NB4 (cell line): Measurements from ENCODE around the gene GADL1.

Experiments used
- DNase-seq: peaks from one replicate; pipeline ENCODE4 v3.0.0; 2010; ENCODE audit warnings: low read depth
- H3K4me3 ChIP-seq: one replicate; pipeline ENCODE4 v1.5.1; 2011; ENCODE audit warnings: mild to moderate bottlenecking, low read depth, low read length, moderate library complexity
- MAX ChIP-seq: IDR thresholded peaks from 2 replicates; pipeline ENCODE4 v1.6.1; 2011; ENCODE audit warnings: low read depth, low read length
- MYC ChIP-seq: IDR thresholded peaks from 2 replicates; pipeline ENCODE4 v1.6.1; 2011; ENCODE audit warnings: low read depth, low read length
- POLR2A ChIP-seq: IDR thresholded peaks from 2 replicates; pipeline ENCODE4 v1.6.1; 2011; ENCODE audit warnings: mild to moderate bottlenecking; ENCODE audit not compliant: insufficient read length; ENCODE audit errors: extremely low read depth
- TF ChIP-seq, protein P1 (sequence below): IDR thresholded peaks from one replicate; pipeline ENCODE4 v1.5.1; 2012; ENCODE audit warnings: low read depth, low read length

Gene GADL1

DNA sequence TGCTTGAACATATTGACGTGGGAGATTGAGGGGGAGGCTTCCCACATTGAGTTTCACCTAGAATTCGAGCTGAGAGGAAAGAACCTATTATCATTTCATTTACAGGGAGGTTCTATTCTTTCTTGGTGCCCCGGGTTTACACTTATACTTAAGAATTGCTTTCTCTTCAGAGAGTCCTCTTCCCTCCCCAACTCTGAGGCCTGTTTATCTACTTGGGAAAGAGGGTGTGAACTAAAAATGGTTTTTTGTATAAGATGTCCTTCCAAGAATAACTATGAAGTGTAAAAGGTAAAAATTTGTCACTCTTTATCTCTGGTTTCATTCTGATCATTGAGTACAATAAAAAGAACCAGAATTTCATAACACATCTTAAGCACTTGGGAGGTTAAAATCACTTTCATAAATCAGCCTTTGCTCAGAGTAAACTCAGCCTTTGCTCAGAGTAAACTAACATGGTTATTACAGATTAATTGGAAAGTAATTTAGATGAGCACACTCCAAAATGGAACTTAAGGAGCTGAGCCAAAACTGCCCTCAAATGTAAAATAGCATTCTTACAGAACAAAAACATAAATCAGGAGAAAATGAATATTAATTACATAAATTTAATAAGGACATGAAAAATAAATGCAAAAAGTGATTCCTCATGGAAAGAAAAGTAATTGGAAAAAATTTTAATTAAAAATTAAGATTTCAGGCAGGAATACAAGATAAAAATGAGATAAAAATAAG, 75.2 kb downstream of the GADL1 start:
- no peak for DNase-seq
- no peak overlapping the region for H3K4me3 ChIP-seq
- no peak for TF ChIP-seq MAX
- TF ChIP-seq, protein P1, sequence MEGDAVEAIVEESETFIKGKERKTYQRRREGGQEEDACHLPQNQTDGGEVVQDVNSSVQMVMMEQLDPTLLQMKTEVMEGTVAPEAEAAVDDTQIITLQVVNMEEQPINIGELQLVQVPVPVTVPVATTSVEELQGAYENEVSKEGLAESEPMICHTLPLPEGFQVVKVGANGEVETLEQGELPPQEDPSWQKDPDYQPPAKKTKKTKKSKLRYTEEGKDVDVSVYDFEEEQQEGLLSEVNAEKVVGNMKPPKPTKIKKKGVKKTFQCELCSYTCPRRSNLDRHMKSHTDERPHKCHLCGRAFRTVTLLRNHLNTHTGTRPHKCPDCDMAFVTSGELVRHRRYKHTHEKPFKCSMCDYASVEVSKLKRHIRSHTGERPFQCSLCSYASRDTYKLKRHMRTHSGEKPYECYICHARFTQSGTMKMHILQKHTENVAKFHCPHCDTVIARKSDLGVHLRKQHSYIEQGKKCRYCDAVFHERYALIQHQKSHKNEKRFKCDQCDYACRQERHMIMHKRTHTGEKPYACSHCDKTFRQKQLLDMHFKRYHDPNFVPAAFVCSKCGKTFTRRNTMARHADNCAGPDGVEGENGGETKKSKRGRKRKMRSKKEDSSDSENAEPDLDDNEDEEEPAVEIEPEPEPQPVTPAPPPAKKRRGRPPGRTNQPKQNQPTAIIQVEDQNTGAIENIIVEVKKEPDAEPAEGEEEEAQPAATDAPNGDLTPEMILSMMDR: no peak
- TF ChIP-seq POLR2A: no peak
- no peak for TF ChIP-seq MYC

GRCh38 chr3:30813734-30814133, 80.7 kb downstream of the GADL1 start:
- no peak for DNase-seq
- no peak for TF ChIP-seq POLR2A
- H3K4me3 ChIP-seq: no peak overlapping the region

DNA sequence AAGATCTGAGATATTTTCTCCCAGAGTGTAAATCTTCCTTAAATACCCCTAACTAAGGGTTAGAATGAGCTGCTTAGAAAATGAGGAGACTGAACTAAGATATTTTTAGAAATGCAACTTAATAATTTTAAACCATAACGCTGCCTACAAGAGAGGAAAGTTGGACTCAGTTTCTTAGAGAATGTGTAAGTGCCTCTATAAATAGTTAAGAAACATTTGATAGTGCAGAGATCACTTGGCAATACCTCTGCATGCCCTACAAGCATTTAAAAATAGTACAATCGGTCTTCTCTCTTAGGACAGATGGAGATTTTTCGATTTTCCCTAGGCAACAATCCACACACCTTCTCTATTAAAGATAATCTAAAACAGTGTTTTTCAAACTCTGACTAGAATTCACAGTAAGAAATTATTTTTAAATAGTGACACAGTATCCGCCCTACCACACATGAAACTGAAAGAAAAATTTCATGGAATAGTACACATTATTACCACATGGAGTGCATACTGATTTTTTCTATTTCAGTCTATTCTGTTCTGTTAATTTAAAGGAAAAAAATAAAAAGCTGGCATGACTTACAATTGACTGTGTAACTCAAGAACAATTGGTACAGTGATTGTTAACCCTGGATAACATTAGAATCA, 83.2 kb downstream of the GADL1 start:
- no peak overlapping the region for H3K4me3 ChIP-seq
- TF ChIP-seq MYC (no peak), MAX (no peak), POLR2A (no peak)
- TF ChIP-seq, protein P1: no peak
- no peak for DNase-seq

GRCh38 chr3:30810625-30811024, 83.8 kb downstream of the GADL1 start:
- H3K4me3 ChIP-seq: no peak overlapping the region
- DNase-seq: no peak
- TF ChIP-seq MYC (no peak), MAX (no peak), POLR2A (no peak)

GRCh38 chr3:30805695-30806094, 88.8 kb downstream of the GADL1 start:
- no peak for DNase-seq
- no peak for TF ChIP-seq POLR2A
- no peak for TF ChIP-seq MAX

DNA sequence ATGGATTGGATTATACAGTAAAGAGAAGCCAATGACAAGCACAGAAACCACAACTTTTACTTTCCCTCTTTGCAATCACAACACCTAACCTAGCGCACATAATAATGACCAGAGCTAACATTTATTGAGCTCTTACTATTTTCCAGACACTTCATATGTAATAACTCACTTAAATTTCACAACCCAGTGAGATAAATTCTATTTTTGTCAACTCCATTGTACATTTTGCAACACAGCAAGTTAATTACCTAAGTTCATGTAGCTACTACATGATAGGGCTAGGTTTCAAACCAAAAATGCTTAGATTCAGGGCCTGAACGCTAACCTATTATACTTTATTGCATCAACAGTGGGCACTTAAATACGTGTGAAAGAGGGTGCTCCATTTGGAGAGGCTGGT, 89.5 kb downstream of the GADL1 start:
- H3K4me3 ChIP-seq: no peak overlapping the region
- no peak for TF ChIP-seq POLR2A
- TF ChIP-seq, protein P1: no peak
- no peak for TF ChIP-seq MYC
- TF ChIP-seq MAX: no peak
- peak; percentile 2 for DNase-seq

More at GRCh38 chr3:30805695-30806094, 88.8 kb downstream of the GADL1 start:
- no peak overlapping the region for H3K4me3 ChIP-seq

- no peak overlapping the region for H3K4me3 ChIP-seq
- DNase-seq: no peak
- TF ChIP-seq MAX (no peak), MYC (no peak), POLR2A (no peak)
- TF ChIP-seq, protein P1: no peak
Measured at GRCh38 chr3:30795176-30795575, 99.3 kb downstream of the GADL1 start.
